HEK293 (cell line): ENCODE measurements around the gene DHRS3.
A peak's percentile ranks its signal among the peaks of the same experiment; 100 is the strongest.

Experiments
- BCL11B ChIP-seq: fragments of 450-650 bp; formaldehyde crosslinking; IDR thresholded peaks from 2 replicates; pipeline ENCODE4 v1.5.1; 2016; ENCODE audit warnings: low read depth, missing biosample characterization, missing genetic modification characterization
- GLIS1 ChIP-seq: fragments of 450-650 bp; formaldehyde crosslinking; IDR thresholded peaks from 2 replicates; pipeline ENCODE4 v1.5.1; 2016; ENCODE audit warnings: missing biosample characterization, missing genetic modification characterization
- GLIS2 ChIP-seq: fragments of 450-650 bp; formaldehyde crosslinking; IDR thresholded peaks from 2 replicates; pipeline ENCODE4 v1.5.1; 2016; ENCODE audit warnings: missing biosample characterization, missing genetic modification characterization
- HOXA7 ChIP-seq: sonication (generic); formaldehyde crosslinking; IDR thresholded peaks from 2 replicates; pipeline ENCODE4 v1.8.1; 2022; ENCODE audit warnings: missing genetic modification reagents, borderline replicate concordance
- HOXC10 ChIP-seq: sonication (generic); formaldehyde crosslinking; IDR thresholded peaks from 2 replicates; pipeline ENCODE4 v1.8.1; 2023; ENCODE audit warnings: mild to moderate bottlenecking, missing genetic modification reagents
- IKZF3 ChIP-seq: fragments of 450-650 bp; IDR thresholded peaks from 2 replicates; pipeline ENCODE4 v1.5.0; 2018; ENCODE audit warnings: missing biosample characterization, mild to moderate bottlenecking, missing genetic modification characterization, moderate library complexity
- KLF7 ChIP-seq: fragments of 450-650 bp; formaldehyde crosslinking; IDR thresholded peaks from 2 replicates; pipeline ENCODE4 v1.5.1; 2016; ENCODE audit warnings: missing biosample characterization, missing genetic modification characterization, borderline replicate concordance
- MEIS1 ChIP-seq: sonication (generic); formaldehyde crosslinking; IDR thresholded peaks from 2 replicates; pipeline ENCODE4 v1.8.1; 2022; ENCODE audit warnings: missing genetic modification reagents, mild to moderate bottlenecking, borderline replicate concordance
- SP2 ChIP-seq: fragments of 450-650 bp; formaldehyde crosslinking; IDR thresholded peaks from 2 replicates; pipeline ENCODE4 v1.5.1; 2016; ENCODE audit warnings: missing biosample characterization, missing genetic modification characterization
- SP7 ChIP-seq: fragments of 450-650 bp; formaldehyde crosslinking; IDR thresholded peaks from 2 replicates; pipeline ENCODE4 v1.5.1; 2016; ENCODE audit warnings: missing biosample characterization, missing genetic modification characterization
- ZBTB20 ChIP-seq: fragments of 450-650 bp; formaldehyde crosslinking; IDR thresholded peaks from 2 replicates; pipeline ENCODE4 v1.5.1; 2016; ENCODE audit warnings: missing biosample characterization, missing genetic modification characterization
- ZFP37 ChIP-seq: fragments of 450-650 bp; formaldehyde crosslinking; IDR thresholded peaks from 2 replicates; pipeline ENCODE4 v1.5.1; 2016; ENCODE audit warnings: missing biosample characterization, missing genetic modification characterization
- ZNF2 ChIP-seq: fragments of 450-650 bp; formaldehyde crosslinking; IDR thresholded peaks from 2 replicates; pipeline ENCODE4 v1.5.1; 2016; ENCODE audit warnings: missing biosample characterization, missing genetic modification characterization
- ZNF23 ChIP-seq: fragments of 450-650 bp; formaldehyde crosslinking; IDR thresholded peaks from 2 replicates; pipeline ENCODE4 v1.5.1; 2016; ENCODE audit warnings: missing biosample characterization, missing genetic modification characterization, borderline replicate concordance
- ZNF24 ChIP-seq: fragments of 450-650 bp; formaldehyde crosslinking; IDR thresholded peaks from 2 replicates; pipeline ENCODE4 v1.5.1; 2016; ENCODE audit warnings: missing biosample characterization, missing genetic modification characterization
- ZNF335 ChIP-seq: fragments of 450-650 bp; formaldehyde crosslinking; conservative IDR thresholded peaks from 2 replicates; pipeline ENCODE4 v1.5.1; 2016; ENCODE audit warnings: missing biosample characterization, missing genetic modification characterization
- ZNF529 ChIP-seq: fragments of 450-650 bp; formaldehyde crosslinking; IDR thresholded peaks from 2 replicates; pipeline ENCODE4 v1.5.1; 2017; ENCODE audit warnings: missing genetic modification characterization, missing biosample characterization; ENCODE audit not compliant: insufficient replicate concordance
- ZNF600 ChIP-seq: fragments of 450-650 bp; formaldehyde crosslinking; IDR thresholded peaks from 2 replicates; pipeline ENCODE4 v1.5.1; 2016; ENCODE audit warnings: missing biosample characterization, missing genetic modification characterization
- ZNF660 ChIP-seq: fragments of 450-650 bp; IDR thresholded peaks from 2 replicates; pipeline ENCODE4 v1.5.1; 2018; ENCODE audit warnings: missing biosample characterization, mild to moderate bottlenecking, missing genetic modification characterization
- ZNF768 ChIP-seq: fragments of 450-650 bp; formaldehyde crosslinking; IDR thresholded peaks from 2 replicates; pipeline ENCODE4 v1.5.1; 2018; ENCODE audit warnings: missing biosample characterization, mild to moderate bottlenecking, missing genetic modification characterization
- ZNF792 ChIP-seq: fragments of 450-650 bp; formaldehyde crosslinking; IDR thresholded peaks from 2 replicates; pipeline ENCODE4 v1.5.1; 2016; ENCODE audit warnings: missing biosample characterization, missing genetic modification characterization
- ZXDB ChIP-seq: fragments of 450-650 bp; formaldehyde crosslinking; IDR thresholded peaks from 2 replicates; pipeline ENCODE4 v1.5.1; 2016; ENCODE audit warnings: missing biosample characterization, missing genetic modification characterization
- TF ChIP-seq, protein P1 (sequence below): fragments of 450-650 bp; formaldehyde crosslinking; IDR thresholded peaks from 2 replicates; pipeline ENCODE4 v1.5.1; 2017; ENCODE audit warnings: missing biosample characterization, mild to moderate bottlenecking, missing genetic modification characterization, moderate library complexity
- TF ChIP-seq, protein P2 (sequence below): fragments of 450-650 bp; formaldehyde crosslinking; IDR thresholded peaks from 2 replicates; pipeline ENCODE4 v1.5.1; 2016; ENCODE audit warnings: missing biosample characterization, missing genetic modification characterization
- TF ChIP-seq, protein P3 (sequence below): fragments of 450-650 bp; formaldehyde crosslinking; IDR thresholded peaks from 2 replicates; pipeline ENCODE4 v1.5.1; 2017; ENCODE audit warnings: missing biosample characterization, missing genetic modification characterization
- TF ChIP-seq, protein P4 (sequence below): fragments of 450-650 bp; formaldehyde crosslinking; IDR thresholded peaks from 2 replicates; pipeline ENCODE4 v1.5.1; 2017; ENCODE audit warnings: missing biosample characterization, missing genetic modification characterization
- TF ChIP-seq, protein P5 (sequence below): fragments of 450-650 bp; formaldehyde crosslinking; IDR thresholded peaks from 2 replicates; pipeline ENCODE4 v1.5.1; 2016; ENCODE audit warnings: missing biosample characterization, missing genetic modification characterization
- TF ChIP-seq, protein P6 (sequence below): fragments of 450-650 bp; formaldehyde crosslinking; optimal IDR thresholded peaks from 2 replicates; pipeline ENCODE3; 2016; ENCODE audit warnings: missing biosample characterization, mild to moderate bottlenecking, missing genetic modification characterization
- TF ChIP-seq, protein P7 (sequence below): fragments of 450-650 bp; formaldehyde crosslinking; IDR thresholded peaks from 2 replicates; pipeline ENCODE4 v1.5.1; 2016; ENCODE audit warnings: missing biosample characterization, missing genetic modification characterization

DHRS3 gene

DNA sequence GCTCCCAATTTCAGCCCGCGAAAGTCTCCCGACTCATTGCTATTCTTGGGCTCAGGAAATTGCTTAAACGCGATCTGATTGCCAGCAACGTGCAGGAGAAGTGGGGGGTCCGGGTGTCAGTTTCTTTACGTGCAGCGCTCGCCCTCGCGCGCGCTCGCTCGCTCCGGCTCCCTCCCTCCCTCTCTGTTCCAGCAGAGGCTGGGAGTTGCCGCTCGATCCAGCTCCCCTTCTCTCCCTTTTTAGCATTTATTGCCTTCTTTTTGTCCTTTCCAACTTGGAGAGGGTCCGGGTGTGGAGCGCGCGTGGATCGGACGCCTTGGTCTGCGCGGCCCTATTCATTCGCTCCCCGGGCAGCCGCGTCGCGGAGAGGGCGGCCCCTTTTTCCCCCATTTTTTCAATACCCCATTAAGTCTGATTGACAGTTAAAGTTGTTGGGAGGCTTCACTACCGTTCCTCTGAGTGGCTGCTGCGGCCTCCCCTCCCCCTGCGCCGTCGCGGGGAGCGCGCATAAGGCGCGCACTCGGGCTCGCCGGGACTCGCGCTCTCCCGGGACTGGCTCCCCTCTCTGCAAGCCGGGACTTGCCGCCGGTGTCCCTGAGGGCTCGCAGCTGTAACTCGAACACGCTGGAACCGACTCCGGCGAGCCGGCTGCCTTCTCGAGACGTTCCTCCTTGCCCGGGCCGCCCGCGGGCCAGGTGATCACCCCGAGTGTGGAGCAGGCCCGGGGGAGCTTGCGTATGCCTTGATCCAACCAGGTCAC, at the start of gene DHRS3 (continued):
- TF ChIP-seq, protein P1, sequence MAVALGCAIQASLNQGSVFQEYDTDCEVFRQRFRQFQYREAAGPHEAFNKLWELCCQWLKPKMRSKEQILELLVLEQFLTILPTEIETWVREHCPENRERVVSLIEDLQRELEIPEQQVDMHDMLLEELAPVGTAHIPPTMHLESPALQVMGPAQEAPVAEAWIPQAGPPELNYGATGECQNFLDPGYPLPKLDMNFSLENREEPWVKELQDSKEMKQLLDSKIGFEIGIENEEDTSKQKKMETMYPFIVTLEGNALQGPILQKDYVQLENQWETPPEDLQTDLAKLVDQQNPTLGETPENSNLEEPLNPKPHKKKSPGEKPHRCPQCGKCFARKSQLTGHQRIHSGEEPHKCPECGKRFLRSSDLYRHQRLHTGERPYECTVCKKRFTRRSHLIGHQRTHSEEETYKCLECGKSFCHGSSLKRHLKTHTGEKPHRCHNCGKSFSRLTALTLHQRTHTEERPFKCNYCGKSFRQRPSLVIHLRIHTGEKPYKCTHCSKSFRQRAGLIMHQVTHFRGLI (tag by site-specific recombination) = peak; percentile 21; the same call in 1 of the 2 replicates
- peak; percentile 77; the same call in 1 of the 2 replicates for TF ChIP-seq SP7 (tag by site-specific recombination)
- TF ChIP-seq BCL11B (tag by site-specific recombination) = peak; percentile 49; the same call in 1 of the 2 replicates
- TF ChIP-seq ZNF600 (tag by site-specific recombination) = peak; percentile 52; the same call in 1 of the 2 replicates
- TF ChIP-seq KLF7 (tag by site-specific recombination) = peak; percentile 29; the same call in 1 of the 2 replicates
- TF ChIP-seq, protein P2, sequence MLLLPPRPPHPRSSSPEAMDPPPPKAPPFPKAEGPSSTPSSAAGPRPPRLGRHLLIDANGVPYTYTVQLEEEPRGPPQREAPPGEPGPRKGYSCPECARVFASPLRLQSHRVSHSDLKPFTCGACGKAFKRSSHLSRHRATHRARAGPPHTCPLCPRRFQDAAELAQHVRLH (tag by site-specific recombination) = peak; percentile 69; the same call in 1 of the 2 replicates
- TF ChIP-seq SP2 = peak; percentile 79
- TF ChIP-seq ZNF792 = no peak
- TF ChIP-seq ZNF335 (tag by site-specific recombination) = peak; percentile 33
- TF ChIP-seq, protein P3, sequence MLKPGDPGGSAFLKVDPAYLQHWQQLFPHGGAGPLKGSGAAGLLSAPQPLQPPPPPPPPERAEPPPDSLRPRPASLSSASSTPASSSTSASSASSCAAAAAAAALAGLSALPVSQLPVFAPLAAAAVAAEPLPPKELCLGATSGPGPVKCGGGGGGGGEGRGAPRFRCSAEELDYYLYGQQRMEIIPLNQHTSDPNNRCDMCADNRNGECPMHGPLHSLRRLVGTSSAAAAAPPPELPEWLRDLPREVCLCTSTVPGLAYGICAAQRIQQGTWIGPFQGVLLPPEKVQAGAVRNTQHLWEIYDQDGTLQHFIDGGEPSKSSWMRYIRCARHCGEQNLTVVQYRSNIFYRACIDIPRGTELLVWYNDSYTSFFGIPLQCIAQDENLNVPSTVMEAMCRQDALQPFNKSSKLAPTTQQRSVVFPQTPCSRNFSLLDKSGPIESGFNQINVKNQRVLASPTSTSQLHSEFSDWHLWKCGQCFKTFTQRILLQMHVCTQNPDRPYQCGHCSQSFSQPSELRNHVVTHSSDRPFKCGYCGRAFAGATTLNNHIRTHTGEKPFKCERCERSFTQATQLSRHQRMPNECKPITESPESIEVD = peak; percentile 41; the same call in 1 of the 2 replicates
- peak; percentile 82 for TF ChIP-seq GLIS2 (tag by site-specific recombination)
- TF ChIP-seq HOXA7 = no peak
- TF ChIP-seq GLIS1 (tag by site-specific recombination) = peak; percentile 63
- TF ChIP-seq ZNF2 (tag by site-specific recombination) = no peak; the same call in 1 of the 2 replicates
- TF ChIP-seq MEIS1 (CRISPR knock-in tag) = no peak
- TF ChIP-seq ZFP37 (tag by site-specific recombination) = 0 out of 2 replicates have a peak, but pooled peaks have one; percentile 52
- peak; percentile 47; the same call in 1 of the 2 replicates for TF ChIP-seq ZNF768 (tag by site-specific recombination)
- TF ChIP-seq HOXC10 (CRISPR knock-in tag) = no peak
- TF ChIP-seq, protein P4, sequence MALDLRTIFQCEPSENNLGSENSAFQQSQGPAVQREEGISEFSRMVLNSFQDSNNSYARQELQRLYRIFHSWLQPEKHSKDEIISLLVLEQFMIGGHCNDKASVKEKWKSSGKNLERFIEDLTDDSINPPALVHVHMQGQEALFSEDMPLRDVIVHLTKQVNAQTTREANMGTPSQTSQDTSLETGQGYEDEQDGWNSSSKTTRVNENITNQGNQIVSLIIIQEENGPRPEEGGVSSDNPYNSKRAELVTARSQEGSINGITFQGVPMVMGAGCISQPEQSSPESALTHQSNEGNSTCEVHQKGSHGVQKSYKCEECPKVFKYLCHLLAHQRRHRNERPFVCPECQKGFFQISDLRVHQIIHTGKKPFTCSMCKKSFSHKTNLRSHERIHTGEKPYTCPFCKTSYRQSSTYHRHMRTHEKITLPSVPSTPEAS (tag by site-specific recombination) = no peak
- TF ChIP-seq, protein P5, sequence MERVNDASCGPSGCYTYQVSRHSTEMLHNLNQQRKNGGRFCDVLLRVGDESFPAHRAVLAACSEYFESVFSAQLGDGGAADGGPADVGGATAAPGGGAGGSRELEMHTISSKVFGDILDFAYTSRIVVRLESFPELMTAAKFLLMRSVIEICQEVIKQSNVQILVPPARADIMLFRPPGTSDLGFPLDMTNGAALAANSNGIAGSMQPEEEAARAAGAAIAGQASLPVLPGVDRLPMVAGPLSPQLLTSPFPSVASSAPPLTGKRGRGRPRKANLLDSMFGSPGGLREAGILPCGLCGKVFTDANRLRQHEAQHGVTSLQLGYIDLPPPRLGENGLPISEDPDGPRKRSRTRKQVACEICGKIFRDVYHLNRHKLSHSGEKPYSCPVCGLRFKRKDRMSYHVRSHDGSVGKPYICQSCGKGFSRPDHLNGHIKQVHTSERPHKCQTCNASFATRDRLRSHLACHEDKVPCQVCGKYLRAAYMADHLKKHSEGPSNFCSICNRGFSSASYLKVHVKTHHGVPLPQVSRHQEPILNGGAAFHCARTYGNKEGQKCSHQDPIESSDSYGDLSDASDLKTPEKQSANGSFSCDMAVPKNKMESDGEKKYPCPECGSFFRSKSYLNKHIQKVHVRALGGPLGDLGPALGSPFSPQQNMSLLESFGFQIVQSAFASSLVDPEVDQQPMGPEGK (tag by site-specific recombination) = peak; percentile 89
- peak; percentile 59 for TF ChIP-seq IKZF3
- peak; percentile 67; the same call in 1 of the 2 replicates for TF ChIP-seq ZNF660
- no peak for TF ChIP-seq ZNF529 (tag by site-specific recombination)
- TF ChIP-seq, protein P6, sequence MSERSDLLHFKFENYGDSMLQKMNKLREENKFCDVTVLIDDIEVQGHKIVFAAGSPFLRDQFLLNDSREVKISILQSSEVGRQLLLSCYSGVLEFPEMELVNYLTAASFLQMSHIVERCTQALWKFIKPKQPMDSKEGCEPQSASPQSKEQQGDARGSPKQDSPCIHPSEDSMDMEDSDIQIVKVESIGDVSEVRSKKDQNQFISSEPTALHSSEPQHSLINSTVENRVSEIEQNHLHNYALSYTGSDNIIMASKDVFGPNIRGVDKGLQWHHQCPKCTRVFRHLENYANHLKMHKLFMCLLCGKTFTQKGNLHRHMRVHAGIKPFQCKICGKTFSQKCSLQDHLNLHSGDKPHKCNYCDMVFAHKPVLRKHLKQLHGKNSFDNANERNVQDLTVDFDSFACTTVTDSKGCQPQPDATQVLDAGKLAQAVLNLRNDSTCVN (tag by site-specific recombination) = peak; percentile 99
- TF ChIP-seq ZNF23 (tag by site-specific recombination) = no peak
- TF ChIP-seq ZNF24 = 0 out of 2 replicates have a peak, but pooled peaks have one; percentile 43
- peak; percentile 60; the same call in 1 of the 2 replicates for TF ChIP-seq ZBTB20 (tag by site-specific recombination)
- TF ChIP-seq, protein P7, sequence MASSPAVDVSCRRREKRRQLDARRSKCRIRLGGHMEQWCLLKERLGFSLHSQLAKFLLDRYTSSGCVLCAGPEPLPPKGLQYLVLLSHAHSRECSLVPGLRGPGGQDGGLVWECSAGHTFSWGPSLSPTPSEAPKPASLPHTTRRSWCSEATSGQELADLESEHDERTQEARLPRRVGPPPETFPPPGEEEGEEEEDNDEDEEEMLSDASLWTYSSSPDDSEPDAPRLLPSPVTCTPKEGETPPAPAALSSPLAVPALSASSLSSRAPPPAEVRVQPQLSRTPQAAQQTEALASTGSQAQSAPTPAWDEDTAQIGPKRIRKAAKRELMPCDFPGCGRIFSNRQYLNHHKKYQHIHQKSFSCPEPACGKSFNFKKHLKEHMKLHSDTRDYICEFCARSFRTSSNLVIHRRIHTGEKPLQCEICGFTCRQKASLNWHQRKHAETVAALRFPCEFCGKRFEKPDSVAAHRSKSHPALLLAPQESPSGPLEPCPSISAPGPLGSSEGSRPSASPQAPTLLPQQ (tag by site-specific recombination) = peak; percentile 51
- TF ChIP-seq ZXDB (tag by site-specific recombination) = peak; percentile 61; the same call in 1 of the 2 replicates
